Measurements from ENCODE around the gene STAG1.

GRCh38 chr3:136329593-136329992 is 422.6 kb downstream of the STAG1 start:
- TF ChIP-seq CTCF (IDR thresholded peaks at IDR 0.05): no peak
- no peak for TF ChIP-seq POLR2AphosphoS5 (IDR thresholded peaks at IDR 0.05; ENCODE audit: low read depth, low read length)
- no peak for TF ChIP-seq SIN3A (IDR thresholded peaks at IDR 0.05; ENCODE audit: borderline replicate concordance, insufficient read depth, low read depth, low read length)

Data from Panc1 (cell line).